ENCODE results near the gene MRPS7.

The MRPS7 gene

DNA sequence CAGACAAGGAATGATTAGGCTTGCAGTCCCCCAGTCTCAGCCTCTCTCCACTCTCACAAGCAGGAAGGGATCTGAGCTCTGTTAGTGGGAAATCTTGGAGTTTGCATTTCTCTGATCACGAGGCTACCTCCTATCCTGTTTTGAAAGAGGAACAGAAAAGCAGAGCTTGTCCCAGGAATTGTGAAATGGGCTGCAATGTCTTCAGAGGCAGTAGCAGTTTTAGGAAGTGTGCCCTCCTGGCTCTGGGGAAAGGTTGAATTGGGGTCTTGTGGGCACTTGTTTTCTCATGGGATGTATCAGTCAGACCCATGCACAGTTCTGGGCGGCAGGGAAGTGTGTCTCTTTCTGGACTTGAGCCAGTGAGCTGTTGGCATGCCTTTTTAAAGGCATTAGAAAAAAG is 33.4 kb upstream of the MRPS7 start:
- H3K4me3 ChIP-seq (ENCODE audit: low read depth in 1 of 2, low read length in 1 of 2): peak overlapping the region in 1 of 2 experiments; percentile 28
- no peaks in the 10 kb centered on the region for H3K9me3 ChIP-seq
- H3K27me3 ChIP-seq: no peaks in the 10 kb centered on the region
- peaks cover 56% of the 10 kb centered on the region for H3K36me3 ChIP-seq
- TF ChIP-seq CTCF (IDR thresholded peaks at IDR 0.05): no peak
- peak overlapping the region; percentile 84 for H3K27ac ChIP-seq
- H3K4me1 ChIP-seq (ENCODE audit: control insufficient read depth in 1 of 2, insufficient read depth in 1 of 2, low read depth in 1 of 2, low read length in 1 of 2): peaks cover 22 to 30% of the 10 kb centered on the region in 2 experiments

DNA sequence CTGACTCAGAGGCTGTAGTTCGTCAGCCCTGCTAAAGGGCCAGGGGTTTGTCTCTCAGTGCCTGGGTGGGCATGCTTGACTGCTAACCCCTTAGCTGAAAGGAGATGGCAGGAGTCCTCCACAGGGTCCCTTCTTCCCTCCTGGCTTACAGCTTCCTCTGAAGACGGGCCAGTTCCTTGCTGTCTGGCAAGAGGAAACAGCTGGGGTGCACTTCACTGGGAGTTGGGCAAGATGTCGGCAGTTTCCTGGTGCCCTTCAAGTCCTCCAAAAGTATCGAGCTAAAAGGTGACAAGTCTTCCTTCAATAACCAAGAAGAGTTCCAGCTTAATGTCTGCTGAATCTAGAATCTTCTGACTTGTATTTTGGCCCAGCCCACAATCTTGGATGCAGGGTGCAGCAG is 32.8 kb upstream of the MRPS7 start:
- H3K36me3 ChIP-seq: peaks cover 55% of the 10 kb centered on the region
- H3K4me3 ChIP-seq (ENCODE audit: low read depth in 1 of 2, low read length in 1 of 2): peak overlapping the region in 1 of 2 experiments; percentile 28
- peak overlapping the region; percentile 84 for H3K27ac ChIP-seq
- peaks cover 22 to 30% of the 10 kb centered on the region in 2 experiments for H3K4me1 ChIP-seq (ENCODE audit: control insufficient read depth in 1 of 2, insufficient read depth in 1 of 2, low read depth in 1 of 2, low read length in 1 of 2)
- H3K27me3 ChIP-seq: no peaks in the 10 kb centered on the region
- no peak for TF ChIP-seq CTCF (IDR thresholded peaks at IDR 0.05)
- H3K9me3 ChIP-seq: no peaks in the 10 kb centered on the region

GRCh38 chr17:75231071-75231470 is 30.6 kb upstream of the MRPS7 start:
- no peak for TF ChIP-seq CTCF (IDR thresholded peaks at IDR 0.05)
- H3K27me3 ChIP-seq: no peaks in the 10 kb centered on the region
- no peaks in the 10 kb centered on the region for H3K9me3 ChIP-seq
- no peak overlapping the region for H3K27ac ChIP-seq
- peaks cover 22 to 30% of the 10 kb centered on the region in 2 experiments for H3K4me1 ChIP-seq (ENCODE audit: control insufficient read depth in 1 of 2, insufficient read depth in 1 of 2, low read depth in 1 of 2, low read length in 1 of 2)
- no peak overlapping the region for H3K4me3 ChIP-seq (ENCODE audit: low read depth in 1 of 2, low read length in 1 of 2)
- H3K36me3 ChIP-seq: peaks cover 61% of the 10 kb centered on the region

- Histone ChIP-seq H3K4me3 (ENCODE audit: low read depth in 1 of 2, low read length in 1 of 2) (no peak overlapping the region), H3K36me3 (peaks cover 61% of the 10 kb centered on the region)
Observed at GRCh38 chr17:75231741-75232464, 29.8 kb upstream of the MRPS7 start.

GRCh38 chr17:75232786-75233185 is 28.9 kb upstream of the MRPS7 start:
- Histone ChIP-seq H3K27ac (no peak overlapping the region), H3K4me3 (ENCODE audit: low read depth in 1 of 2, low read length in 1 of 2) (no peak overlapping the region), H3K4me1 (ENCODE audit: control insufficient read depth in 1 of 2, insufficient read depth in 1 of 2, low read depth in 1 of 2, low read length in 1 of 2) (peaks cover 20 to 24% of the 10 kb centered on the region in 2 experiments), H3K9me3 (no peaks in the 10 kb centered on the region), H3K36me3 (peaks cover 70% of the 10 kb centered on the region), H3K27me3 (no peaks in the 10 kb centered on the region)
- no peak for TF ChIP-seq CTCF (IDR thresholded peaks at IDR 0.05)

More at GRCh38 chr17:75231741-75232464, 29.8 kb upstream of the MRPS7 start:
- no peaks in the 10 kb centered on the region for H3K9me3 ChIP-seq
- H3K27me3 ChIP-seq: no peaks in the 10 kb centered on the region
- no peak overlapping the region for H3K27ac ChIP-seq
- no peak for TF ChIP-seq CTCF (IDR thresholded peaks at IDR 0.05)
- H3K4me1 ChIP-seq (ENCODE audit: control insufficient read depth in 1 of 2, insufficient read depth in 1 of 2, low read depth in 1 of 2, low read length in 1 of 2): peaks cover 22 to 29% of the 10 kb centered on the region in 2 experiments

Measured in neutrophil (primary cell).